ENCODE results near the gene CORO2A.

DNA sequence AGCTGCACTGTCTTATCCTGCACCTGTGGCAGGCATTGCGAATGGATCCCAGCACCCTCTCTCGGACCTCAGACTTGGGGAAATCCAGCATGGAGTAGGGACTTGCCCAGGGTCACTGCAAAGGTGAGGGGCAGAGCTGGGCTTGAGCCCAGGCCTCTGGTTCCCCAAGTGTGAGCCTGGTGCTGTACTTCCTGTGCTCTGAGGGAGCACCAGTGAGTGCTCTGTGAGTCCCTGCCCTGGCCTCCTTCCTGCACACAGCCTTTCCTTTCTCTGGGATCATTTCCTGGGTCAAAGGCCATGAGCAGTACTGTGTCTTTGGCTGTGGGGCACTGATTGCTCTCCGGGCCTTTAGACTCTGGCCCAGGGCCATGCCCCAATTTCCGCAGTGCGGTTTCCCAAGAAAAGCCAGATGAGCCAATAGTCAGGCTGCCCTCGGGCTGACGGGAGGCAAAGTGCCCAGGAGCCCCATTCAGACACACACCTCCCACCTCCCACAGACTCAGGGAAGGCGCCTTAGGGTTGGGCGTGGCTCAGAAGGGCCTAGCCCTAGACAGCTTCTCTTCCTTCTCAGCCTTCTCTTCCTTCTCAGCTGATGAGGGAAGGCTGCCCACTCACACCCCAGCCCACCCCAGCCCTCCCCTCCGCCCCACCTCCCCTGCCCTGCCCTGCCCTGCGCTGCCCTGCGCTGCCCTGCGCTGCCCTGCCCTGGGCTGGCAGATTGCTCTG is 50.1 kb downstream of the CORO2A start:
- TF ChIP-seq, protein P1, sequence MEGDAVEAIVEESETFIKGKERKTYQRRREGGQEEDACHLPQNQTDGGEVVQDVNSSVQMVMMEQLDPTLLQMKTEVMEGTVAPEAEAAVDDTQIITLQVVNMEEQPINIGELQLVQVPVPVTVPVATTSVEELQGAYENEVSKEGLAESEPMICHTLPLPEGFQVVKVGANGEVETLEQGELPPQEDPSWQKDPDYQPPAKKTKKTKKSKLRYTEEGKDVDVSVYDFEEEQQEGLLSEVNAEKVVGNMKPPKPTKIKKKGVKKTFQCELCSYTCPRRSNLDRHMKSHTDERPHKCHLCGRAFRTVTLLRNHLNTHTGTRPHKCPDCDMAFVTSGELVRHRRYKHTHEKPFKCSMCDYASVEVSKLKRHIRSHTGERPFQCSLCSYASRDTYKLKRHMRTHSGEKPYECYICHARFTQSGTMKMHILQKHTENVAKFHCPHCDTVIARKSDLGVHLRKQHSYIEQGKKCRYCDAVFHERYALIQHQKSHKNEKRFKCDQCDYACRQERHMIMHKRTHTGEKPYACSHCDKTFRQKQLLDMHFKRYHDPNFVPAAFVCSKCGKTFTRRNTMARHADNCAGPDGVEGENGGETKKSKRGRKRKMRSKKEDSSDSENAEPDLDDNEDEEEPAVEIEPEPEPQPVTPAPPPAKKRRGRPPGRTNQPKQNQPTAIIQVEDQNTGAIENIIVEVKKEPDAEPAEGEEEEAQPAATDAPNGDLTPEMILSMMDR (IDR thresholded peaks at IDR 0.05 in 8 of 11, conservative IDR thresholded peaks at IDR 0.05 in 3 of 11), result no peak
- TF ChIP-seq POLR2AphosphoS5 (IDR thresholded peaks at IDR 0.05), result peak in 2 of 3 donors; percentile 7 to 8
- no peak for TF ChIP-seq POLR2A (IDR thresholded peaks at IDR 0.05)

Data from spleen (tissue), 7 donors.